ENCODE results near the gene ARID3B.
"Not testable (repeated sequence)": the region's sequence is repeated elsewhere in the genome, so short reads cannot be mapped to it uniquely, and the experiment has no call there.

Gene ARID3B

GRCh38 chr15:74540761-74541493, at the start of gene ARID3B:
TSS of gene ARID3B (plus strand) at chr15:74541220. CDS start at chr15:74543937, 2,717 bp downstream.
- peak; percentile 91 for DNase-seq

GRCh38 chr15:74496648-74497047, 44.4 kb upstream of the ARID3B start:
- DNase-seq: no peak

- no peak for DNase-seq
Measured at GRCh38 chr15:74497584-74497983, 43.4 kb upstream of the ARID3B start.

GRCh38 chr15:74499366-74499765, 41.7 kb upstream of the ARID3B start:
- no peak for DNase-seq

GRCh38 chr15:74500401-74500800, 40.6 kb upstream of the ARID3B start:
- DNase-seq: no peak

GRCh38 chr15:74502301-74502700, 38.7 kb upstream of the ARID3B start:
- DNase-seq: no peak

GRCh38 chr15:74504418-74504817, 36.6 kb upstream of the ARID3B start:
- no peak for DNase-seq

GRCh38 chr15:74504836-74505235, 36.2 kb upstream of the ARID3B start:
- no peak for DNase-seq

GRCh38 chr15:74505837-74506514, 35.0 kb upstream of the ARID3B start:
- no peak for DNase-seq

- DNase-seq: no peak
Measured at GRCh38 chr15:74506515-74506840, 34.5 kb upstream of the ARID3B start.

- no peak for DNase-seq
Measured at GRCh38 chr15:74511583-74511982, 29.4 kb upstream of the ARID3B start.

GRCh38 chr15:74514059-74514458, 27.0 kb upstream of the ARID3B start:
- DNase-seq: not testable (repeated sequence)

- DNase-seq: no peak
Measured at GRCh38 chr15:74517096-74517495, 23.9 kb upstream of the ARID3B start.

- no peak for DNase-seq
Measured at GRCh38 chr15:74519311-74519710, 21.7 kb upstream of the ARID3B start.

GRCh38 chr15:74520407-74520806, 20.6 kb upstream of the ARID3B start:
- DNase-seq: no peak

GRCh38 chr15:74523982-74524381, 17.0 kb upstream of the ARID3B start:
- DNase-seq: peak; percentile 18

GRCh38 chr15:74525309-74525708, 15.7 kb upstream of the ARID3B start:
- no peak for DNase-seq

- DNase-seq: peak; percentile 66
Measured at GRCh38 chr15:74525945-74526344, 15.1 kb upstream of the ARID3B start.

GRCh38 chr15:74528876-74529275, 12.1 kb upstream of the ARID3B start:
- no peak for DNase-seq

- DNase-seq: no peak
Measured at GRCh38 chr15:74529921-74530320, 11.1 kb upstream of the ARID3B start.

GRCh38 chr15:74530771-74531143, 10.3 kb upstream of the ARID3B start:
- DNase-seq: no peak

GRCh38 chr15:74531144-74531811, 9.7 kb upstream of the ARID3B start:
- peak; percentile 100 for DNase-seq

- DNase-seq: no peak
Measured at GRCh38 chr15:74535388-74536084, 5.5 kb upstream of the ARID3B start.

GRCh38 chr15:74537736-74538135, 3.3 kb upstream of the ARID3B start:
- DNase-seq: no peak
